ENCODE measurements around the gene BTBD8. TPM values are rescaled to one million over a fixed set of nuclear protein-coding genes. Genes with fewer than 3 reads are reported as not detected.

The BTBD8 gene
- total RNA-seq, 1 donor = 5.8 TPM

- no peak overlapping the region for H3K27ac ChIP-seq (ENCODE audit: low read depth, low read length)
- DNase-seq (ENCODE audit: insufficient read length, low spot score, missing footprints) = no peak
- TF ChIP-seq CTCF (IDR thresholded peaks at IDR 0.05; ENCODE audit: extremely low read depth, low read depth, low read length) = no peak
- H3K79me2 ChIP-seq (ENCODE audit: insufficient read depth, low read length) = no peaks in the 10 kb centered on the region
- no peaks in the 10 kb centered on the region for H3K36me3 ChIP-seq (ENCODE audit: insufficient read depth, low read length)
- H4K20me1 ChIP-seq (ENCODE audit: insufficient read depth, low read length) = no peaks in the 10 kb centered on the region
- H3K27me3 ChIP-seq (ENCODE audit: insufficient read depth, low read length) = no peaks in the 10 kb centered on the region
- H2AFZ ChIP-seq (ENCODE audit: low read length) = no peak overlapping the region
- no peak overlapping the region for H3K4me2 ChIP-seq (ENCODE audit: insufficient read depth, low read length)
- no peak overlapping the region for H3K4me3 ChIP-seq (ENCODE audit: insufficient read depth, low read length)
- H3K9me3 ChIP-seq (ENCODE audit: low read depth, low read length) = peaks cover 5% of the 10 kb centered on the region
- H3K4me1 ChIP-seq (ENCODE audit: insufficient read depth, low read length) = no peaks in the 10 kb centered on the region
Observed at GRCh38 chr1:92087542-92087941, 7.4 kb downstream of the BTBD8 start.

DNA sequence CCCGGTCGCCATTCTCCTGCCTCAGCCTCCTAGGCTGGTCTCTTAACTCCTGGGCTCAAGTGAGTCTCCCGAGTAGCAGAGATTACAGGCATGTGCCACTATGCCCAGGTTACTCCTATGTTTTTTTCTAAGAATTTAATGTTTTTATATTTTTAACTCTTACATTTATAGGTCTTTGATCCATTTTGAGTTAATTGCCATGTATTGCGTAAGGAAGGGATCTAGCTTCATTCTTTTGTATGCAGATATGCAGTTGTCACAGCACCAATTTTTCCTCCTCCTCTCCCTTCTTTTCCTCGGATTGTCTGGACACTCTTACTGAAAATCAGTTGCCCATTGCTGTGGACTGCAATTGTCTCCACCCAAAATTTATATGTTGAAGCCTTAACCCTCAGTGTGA is 11.5 kb downstream of the BTBD8 start:
- Histone ChIP-seq H3K4me1 (ENCODE audit: insufficient read depth, low read length) (no peaks in the 10 kb centered on the region), H3K27ac (ENCODE audit: low read depth, low read length) (no peak overlapping the region), H3K36me3 (ENCODE audit: insufficient read depth, low read length) (no peaks in the 10 kb centered on the region), H4K20me1 (ENCODE audit: insufficient read depth, low read length) (no peaks in the 10 kb centered on the region), H3K9me3 (ENCODE audit: low read depth, low read length) (peaks cover 1% of the 10 kb centered on the region), H3K27me3 (ENCODE audit: insufficient read depth, low read length) (no peaks in the 10 kb centered on the region), H3K4me3 (ENCODE audit: insufficient read depth, low read length) (no peak overlapping the region), H3K79me2 (ENCODE audit: insufficient read depth, low read length) (no peaks in the 10 kb centered on the region), H2AFZ (ENCODE audit: low read length) (no peak overlapping the region), H3K4me2 (ENCODE audit: insufficient read depth, low read length) (no peak overlapping the region)
- no peak for DNase-seq (ENCODE audit: insufficient read length, low spot score, missing footprints)
- TF ChIP-seq CTCF (IDR thresholded peaks at IDR 0.05; ENCODE audit: extremely low read depth, low read depth, low read length) = no peak

- H3K4me1 ChIP-seq (ENCODE audit: insufficient read depth, low read length) = no peaks in the 10 kb centered on the region
- no peaks in the 10 kb centered on the region for H3K36me3 ChIP-seq (ENCODE audit: insufficient read depth, low read length)
- DNase-seq (ENCODE audit: insufficient read length, low spot score, missing footprints) = no peak
- TF ChIP-seq CTCF (IDR thresholded peaks at IDR 0.05; ENCODE audit: extremely low read depth, low read depth, low read length) = no peak
- no peaks in the 10 kb centered on the region for H3K79me2 ChIP-seq (ENCODE audit: insufficient read depth, low read length)
- H3K27ac ChIP-seq (ENCODE audit: low read depth, low read length) = no peak overlapping the region
- H3K9me3 ChIP-seq (ENCODE audit: low read depth, low read length) = no peaks in the 10 kb centered on the region
- H3K4me3 ChIP-seq (ENCODE audit: insufficient read depth, low read length) = no peak overlapping the region
- H4K20me1 ChIP-seq (ENCODE audit: insufficient read depth, low read length) = no peaks in the 10 kb centered on the region
- H3K27me3 ChIP-seq (ENCODE audit: insufficient read depth, low read length) = no peaks in the 10 kb centered on the region
- no peak overlapping the region for H2AFZ ChIP-seq (ENCODE audit: low read length)
- H3K4me2 ChIP-seq (ENCODE audit: insufficient read depth, low read length) = no peak overlapping the region
Observed at GRCh38 chr1:92094090-92094489, 13.9 kb downstream of the BTBD8 start.

- Histone ChIP-seq H3K27ac (ENCODE audit: low read depth, low read length) (no peak overlapping the region), H3K4me2 (ENCODE audit: insufficient read depth, low read length) (no peak overlapping the region), H3K4me1 (ENCODE audit: insufficient read depth, low read length) (no peaks in the 10 kb centered on the region), H2AFZ (ENCODE audit: low read length) (no peak overlapping the region), H3K79me2 (ENCODE audit: insufficient read depth, low read length) (no peaks in the 10 kb centered on the region), H3K36me3 (ENCODE audit: insufficient read depth, low read length) (no peaks in the 10 kb centered on the region), H3K27me3 (ENCODE audit: insufficient read depth, low read length) (no peaks in the 10 kb centered on the region), H3K9me3 (ENCODE audit: low read depth, low read length) (no peaks in the 10 kb centered on the region), H3K4me3 (ENCODE audit: insufficient read depth, low read length) (no peak overlapping the region), H4K20me1 (ENCODE audit: insufficient read depth, low read length) (no peaks in the 10 kb centered on the region)
- no peak for DNase-seq (ENCODE audit: insufficient read length, low spot score, missing footprints)
- TF ChIP-seq CTCF (IDR thresholded peaks at IDR 0.05; ENCODE audit: extremely low read depth, low read depth, low read length) = no peak
Observed at GRCh38 chr1:92094595-92094994, 14.4 kb downstream of the BTBD8 start.

Data from osteoblast (primary cell).